Brain microvascular endothelial cell (primary cell): ENCODE measurements around the gene PPCDC.

Experiments used
- DNase-seq: peaks from one replicate; pipeline ENCODE4 v3.0.0-alpha.2; 2020
- H3K27ac ChIP-seq: fragments of 250-450 bp; sonication (Bioruptor Pico); 2 replicates; pipeline ENCODE4 v1.5.1; 2020; ENCODE audit warnings: mild to moderate bottlenecking, moderate library complexity
- H3K27me3 ChIP-seq: fragments of 250-450 bp; sonication (Bioruptor Pico); replicated peaks from 2 replicates; pipeline ENCODE4 v1.5.1; 2020; ENCODE audit warnings: mild to moderate bottlenecking
- H3K36me3 ChIP-seq: fragments of 250-450 bp; sonication (Bioruptor Pico); replicated peaks from 2 replicates; pipeline ENCODE4 v1.5.1; 2020; ENCODE audit warnings: mild to moderate bottlenecking
- H3K4me3 ChIP-seq: 2 replicates; pipeline ENCODE4 v1.5.1; 2011; ENCODE audit warnings: low read depth, mild to moderate bottlenecking, control low read depth, low read length, moderate library complexity
- in situ Hi-C: cut with HindIII; loops from 2 replicates; pipeline ENCODE4 v1.10.0; 2017; ENCODE audit warnings: low sequenced_read_pairs, low pct_ligation_motif_present
- TF ChIP-seq, protein P1 (sequence below): IDR thresholded peaks from 2 replicates; pipeline ENCODE4 v1.5.1; 2011; ENCODE audit warnings: low read depth, mild to moderate bottlenecking, moderate library complexity, low read length, control low read depth, inconsistent platforms; ENCODE audit errors: missing control alignments

The PPCDC gene

DNA sequence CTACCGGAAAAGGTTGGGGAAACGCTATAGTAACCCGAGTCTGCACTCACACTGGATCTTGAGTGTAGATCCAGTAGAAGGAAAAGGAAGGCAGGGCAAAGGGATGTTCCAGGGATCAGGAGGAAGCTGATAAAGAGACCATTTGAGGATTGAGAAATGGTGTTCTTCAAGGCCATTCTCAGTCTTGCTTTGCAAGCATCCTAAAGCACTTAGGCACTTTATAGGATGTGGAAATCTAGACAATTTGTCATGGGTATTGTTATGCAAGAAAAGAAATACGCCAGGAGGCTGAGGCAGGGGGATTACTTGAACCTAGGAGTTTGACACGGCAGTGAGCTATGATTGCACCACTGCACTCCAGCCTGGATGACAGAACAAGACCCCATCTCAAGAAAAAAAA lies 41.2 kb upstream of the PPCDC start:
- no peak overlapping the region for H3K27ac ChIP-seq
- H3K27me3 ChIP-seq, result no peaks in the 10 kb centered on the region
- H3K4me3 ChIP-seq, result no peak overlapping the region
- in situ Hi-C loops, result no loop called here
- DNase-seq, result no peak
- no peaks in the 10 kb centered on the region for H3K36me3 ChIP-seq
- TF ChIP-seq, protein P1, sequence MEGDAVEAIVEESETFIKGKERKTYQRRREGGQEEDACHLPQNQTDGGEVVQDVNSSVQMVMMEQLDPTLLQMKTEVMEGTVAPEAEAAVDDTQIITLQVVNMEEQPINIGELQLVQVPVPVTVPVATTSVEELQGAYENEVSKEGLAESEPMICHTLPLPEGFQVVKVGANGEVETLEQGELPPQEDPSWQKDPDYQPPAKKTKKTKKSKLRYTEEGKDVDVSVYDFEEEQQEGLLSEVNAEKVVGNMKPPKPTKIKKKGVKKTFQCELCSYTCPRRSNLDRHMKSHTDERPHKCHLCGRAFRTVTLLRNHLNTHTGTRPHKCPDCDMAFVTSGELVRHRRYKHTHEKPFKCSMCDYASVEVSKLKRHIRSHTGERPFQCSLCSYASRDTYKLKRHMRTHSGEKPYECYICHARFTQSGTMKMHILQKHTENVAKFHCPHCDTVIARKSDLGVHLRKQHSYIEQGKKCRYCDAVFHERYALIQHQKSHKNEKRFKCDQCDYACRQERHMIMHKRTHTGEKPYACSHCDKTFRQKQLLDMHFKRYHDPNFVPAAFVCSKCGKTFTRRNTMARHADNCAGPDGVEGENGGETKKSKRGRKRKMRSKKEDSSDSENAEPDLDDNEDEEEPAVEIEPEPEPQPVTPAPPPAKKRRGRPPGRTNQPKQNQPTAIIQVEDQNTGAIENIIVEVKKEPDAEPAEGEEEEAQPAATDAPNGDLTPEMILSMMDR, result no peak

DNA sequence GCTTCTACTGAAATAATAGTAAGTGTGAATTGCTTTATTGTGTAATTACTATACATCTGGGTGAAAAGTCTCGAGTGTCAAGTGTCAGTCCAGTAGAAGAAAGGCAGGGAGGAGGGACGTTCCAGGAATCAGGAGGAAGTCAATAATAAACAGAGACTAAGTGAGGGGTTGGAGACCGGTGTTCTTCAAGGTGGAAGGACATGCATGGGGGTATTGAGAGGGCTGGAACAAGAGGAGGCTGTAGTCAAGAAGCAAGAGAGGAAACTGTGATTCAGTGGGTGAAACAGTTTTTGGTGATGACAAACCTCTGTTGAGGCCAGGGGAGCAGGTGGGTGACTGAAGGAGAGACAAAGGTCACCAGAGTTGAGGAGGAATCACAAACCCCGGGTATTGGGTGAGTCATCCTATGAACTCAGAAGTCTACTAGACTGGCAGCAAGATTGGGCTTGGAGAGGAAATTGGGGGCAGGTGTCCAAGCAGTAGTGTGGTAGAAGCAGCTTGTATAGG lies 39.6 kb upstream of the PPCDC start:
- DNase-seq, result no peak
- H3K27me3 ChIP-seq, result no peaks in the 10 kb centered on the region

DNA sequence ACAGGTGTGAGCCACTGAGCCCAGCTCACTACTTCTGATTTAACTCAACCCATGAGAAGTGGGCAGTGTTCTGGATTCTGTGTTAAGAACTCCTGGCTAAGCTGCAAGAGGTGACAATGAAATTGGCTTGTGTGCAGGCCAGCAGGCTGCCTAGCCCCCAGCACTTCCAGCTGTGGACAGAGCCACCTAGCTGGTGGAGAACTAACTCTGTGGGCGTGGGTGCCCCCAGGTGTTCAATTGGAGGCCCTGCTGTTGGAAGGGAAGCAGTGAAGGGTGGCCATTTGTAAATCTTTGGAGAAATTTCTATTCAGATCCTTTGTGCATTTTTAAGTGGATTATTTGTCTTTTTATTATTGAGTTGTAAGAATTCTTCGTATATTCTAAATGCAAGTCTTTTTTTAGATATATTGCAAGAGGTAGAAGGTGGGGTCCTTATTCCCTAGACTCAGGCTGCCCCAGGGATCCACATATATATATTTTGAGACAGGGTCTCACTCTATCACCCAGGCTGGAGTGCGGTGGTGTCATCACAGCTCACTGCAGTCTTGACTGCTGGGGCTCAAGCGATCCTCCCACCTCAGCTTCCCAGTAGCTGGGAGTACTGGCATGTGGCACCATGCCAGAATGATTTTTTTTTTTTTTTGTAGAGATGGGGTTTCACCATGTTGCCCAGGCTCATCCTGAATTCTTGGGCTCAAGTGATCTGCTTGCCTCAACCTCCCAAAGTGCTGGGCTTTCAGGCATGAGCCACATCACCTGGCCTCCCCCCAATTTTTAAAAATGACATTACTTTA lies 35.2 kb upstream of the PPCDC start:
- no peak overlapping the region for H3K27ac ChIP-seq
- TF ChIP-seq, protein P1, result peak; percentile 75
- H3K27me3 ChIP-seq, result no peaks in the 10 kb centered on the region
- in situ Hi-C loops, result no loop called here
- DNase-seq, result peak; percentile 33
- no peak overlapping the region for H3K4me3 ChIP-seq
- H3K36me3 ChIP-seq, result no peaks in the 10 kb centered on the region

More for the DNA sequence above, 39.6 kb upstream of the PPCDC start:
- Histone ChIP-seq H3K4me3 (no peak overlapping the region), H3K36me3 (no peaks in the 10 kb centered on the region), H3K27ac (no peak overlapping the region)
- in situ Hi-C loops, result no loop called here
- TF ChIP-seq, protein P1, result no peak

GRCh38 chr15:74989527-74989926 lies 33.9 kb upstream of the PPCDC start:
- no peaks in the 10 kb centered on the region for H3K27me3 ChIP-seq
- no peak overlapping the region for H3K4me3 ChIP-seq
- H3K36me3 ChIP-seq, result no peaks in the 10 kb centered on the region
- TF ChIP-seq, protein P1, result no peak
- no peak overlapping the region for H3K27ac ChIP-seq
- DNase-seq, result no peak
- in situ Hi-C loops, result no loop called here

GRCh38 chr15:74992619-74993018 lies 30.8 kb upstream of the PPCDC start:
- H3K27ac ChIP-seq, result no peak overlapping the region
- TF ChIP-seq, protein P1, result no peak
- in situ Hi-C loops, result no loop called here
- H3K4me3 ChIP-seq, result no peak overlapping the region
- peaks cover 13% of the 10 kb centered on the region for H3K27me3 ChIP-seq
- no peaks in the 10 kb centered on the region for H3K36me3 ChIP-seq
- no peak for DNase-seq
